ENCODE results near the gene COASY. TPM values are rescaled to one million over a fixed set of nuclear protein-coding genes. Genes with fewer than 3 reads are reported as not detected.
"Not testable (repeated sequence)": the region's sequence is repeated elsewhere in the genome, so short reads cannot be mapped to it uniquely, and the experiment has no call there.

COASY gene
- total RNA-seq, 1 experiment from 2014 or later = 71.5 TPM

GRCh38 chr17:42541041-42541833, 20.7 kb upstream of the COASY start:
- no peak for DNase-seq (ENCODE audit: low spot score)
- H3K36me3 ChIP-seq (ENCODE audit: insufficient read depth, low read length, poor library complexity, severe bottlenecking) = no peaks in the 10 kb centered on the region
- no peaks in the 10 kb centered on the region for H3K4me1 ChIP-seq (ENCODE audit: insufficient read depth, low read length, poor library complexity, severe bottlenecking)
- TF ChIP-seq, protein P1, sequence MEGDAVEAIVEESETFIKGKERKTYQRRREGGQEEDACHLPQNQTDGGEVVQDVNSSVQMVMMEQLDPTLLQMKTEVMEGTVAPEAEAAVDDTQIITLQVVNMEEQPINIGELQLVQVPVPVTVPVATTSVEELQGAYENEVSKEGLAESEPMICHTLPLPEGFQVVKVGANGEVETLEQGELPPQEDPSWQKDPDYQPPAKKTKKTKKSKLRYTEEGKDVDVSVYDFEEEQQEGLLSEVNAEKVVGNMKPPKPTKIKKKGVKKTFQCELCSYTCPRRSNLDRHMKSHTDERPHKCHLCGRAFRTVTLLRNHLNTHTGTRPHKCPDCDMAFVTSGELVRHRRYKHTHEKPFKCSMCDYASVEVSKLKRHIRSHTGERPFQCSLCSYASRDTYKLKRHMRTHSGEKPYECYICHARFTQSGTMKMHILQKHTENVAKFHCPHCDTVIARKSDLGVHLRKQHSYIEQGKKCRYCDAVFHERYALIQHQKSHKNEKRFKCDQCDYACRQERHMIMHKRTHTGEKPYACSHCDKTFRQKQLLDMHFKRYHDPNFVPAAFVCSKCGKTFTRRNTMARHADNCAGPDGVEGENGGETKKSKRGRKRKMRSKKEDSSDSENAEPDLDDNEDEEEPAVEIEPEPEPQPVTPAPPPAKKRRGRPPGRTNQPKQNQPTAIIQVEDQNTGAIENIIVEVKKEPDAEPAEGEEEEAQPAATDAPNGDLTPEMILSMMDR (conservative IDR thresholded peaks at IDR 0.05; ENCODE audit: low read depth, low read length) = no peak
- no peak for TF ChIP-seq EZH2 (IDR thresholded peaks at IDR 0.05; ENCODE audit: borderline replicate concordance, low read depth, low read length, poor library complexity, severe bottlenecking)
- BruUV-seq (replicated peaks) = no TSS peak
- no peak overlapping the region for H3K27ac ChIP-seq (ENCODE audit: low read depth, low read length, poor library complexity, severe bottlenecking)
- intact Hi-C loops (cut with micrococcal nuclease; ENCODE audit: unreplicated experiment) = no loop called here
- H3K27me3 ChIP-seq (replicated peaks; ENCODE audit: insufficient read depth, low read depth, low read length, poor library complexity) = no peaks in the 10 kb centered on the region
- CTCF ChIA-PET = no interaction called here
- no peak overlapping the region for H3K4me3 ChIP-seq (ENCODE audit: low read depth, low read length, poor library complexity, severe bottlenecking)
- no peaks in the 10 kb centered on the region for H3K9me3 ChIP-seq (ENCODE audit: low read depth, low read length, poor library complexity, severe bottlenecking)
- POLR2A ChIA-PET (ENCODE audit: low non-redundant PET) = no interaction called here

DNA sequence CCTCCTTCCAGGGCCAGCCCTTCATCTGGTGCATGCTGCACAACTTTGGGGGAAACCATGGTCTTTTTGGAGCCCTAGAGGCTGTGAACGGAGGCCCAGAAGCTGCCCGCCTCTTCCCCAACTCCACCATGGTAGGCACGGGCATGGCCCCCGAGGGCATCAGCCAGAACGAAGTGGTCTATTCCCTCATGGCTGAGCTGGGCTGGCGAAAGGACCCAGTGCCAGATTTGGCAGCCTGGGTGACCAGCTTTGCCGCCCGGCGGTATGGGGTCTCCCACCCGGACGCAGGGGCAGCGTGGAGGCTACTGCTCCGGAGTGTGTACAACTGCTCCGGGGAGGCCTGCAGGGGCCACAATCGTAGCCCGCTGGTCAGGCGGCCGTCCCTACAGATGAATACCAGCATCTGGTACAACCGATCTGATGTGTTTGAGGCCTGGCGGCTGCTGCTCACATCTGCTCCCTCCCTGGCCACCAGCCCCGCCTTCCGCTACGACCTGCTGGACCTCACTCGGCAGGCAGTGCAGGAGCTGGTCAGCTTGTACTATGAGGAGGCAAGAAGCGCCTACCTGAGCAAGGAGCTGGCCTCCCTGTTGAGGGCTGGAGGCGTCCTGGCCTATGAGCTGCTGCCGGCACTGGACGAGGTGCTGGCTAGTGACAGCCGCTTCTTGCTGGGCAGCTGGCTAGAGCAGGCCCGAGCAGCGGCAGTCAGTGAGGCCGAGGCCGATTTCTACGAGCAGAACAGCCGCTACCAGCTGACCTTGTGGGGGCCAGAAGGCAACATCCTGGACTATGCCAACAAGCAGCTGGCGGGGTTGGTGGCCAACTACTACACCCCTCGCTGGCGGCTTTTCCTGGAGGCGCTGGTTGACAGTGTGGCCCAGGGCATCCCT, 18.5 kb upstream of the COASY start:
- Histone ChIP-seq H3K9me3 (ENCODE audit: low read depth, low read length, poor library complexity, severe bottlenecking) (no peaks in the 10 kb centered on the region), H3K4me1 (ENCODE audit: insufficient read depth, low read length, poor library complexity, severe bottlenecking) (no peaks in the 10 kb centered on the region), H3K27ac (ENCODE audit: low read depth, low read length, poor library complexity, severe bottlenecking) (no peak overlapping the region), H3K4me3 (ENCODE audit: low read depth, low read length, poor library complexity, severe bottlenecking) (no peak overlapping the region), H3K36me3 (ENCODE audit: insufficient read depth, low read length, poor library complexity, severe bottlenecking) (no peaks in the 10 kb centered on the region), H3K27me3 (replicated peaks; ENCODE audit: insufficient read depth, low read depth, low read length, poor library complexity) (no peaks in the 10 kb centered on the region)
- intact Hi-C loops (cut with micrococcal nuclease; ENCODE audit: unreplicated experiment) = no loop called here
- no peak for DNase-seq (ENCODE audit: low spot score)
- TF ChIP-seq, protein P1 (conservative IDR thresholded peaks at IDR 0.05; ENCODE audit: low read depth, low read length) = no peak
- no peak for TF ChIP-seq EZH2 (IDR thresholded peaks at IDR 0.05; ENCODE audit: borderline replicate concordance, low read depth, low read length, poor library complexity, severe bottlenecking)
- no TSS peak for BruUV-seq (replicated peaks)
- POLR2A ChIA-PET (ENCODE audit: low non-redundant PET) = no interaction called here
- CTCF ChIA-PET = no interaction called here

- no peaks in the 10 kb centered on the region for H3K9me3 ChIP-seq (ENCODE audit: low read depth, low read length, poor library complexity, severe bottlenecking)
- CTCF ChIA-PET = no interaction called here
- H3K27me3 ChIP-seq (replicated peaks; ENCODE audit: insufficient read depth, low read depth, low read length, poor library complexity) = no peaks in the 10 kb centered on the region
- TF ChIP-seq, protein P1 (conservative IDR thresholded peaks at IDR 0.05; ENCODE audit: low read depth, low read length) = no peak
- TF ChIP-seq EZH2 (IDR thresholded peaks at IDR 0.05; ENCODE audit: borderline replicate concordance, low read depth, low read length, poor library complexity, severe bottlenecking) = no peak
- intact Hi-C loops (cut with micrococcal nuclease; ENCODE audit: unreplicated experiment) = no loop called here
- H3K4me1 ChIP-seq (ENCODE audit: insufficient read depth, low read length, poor library complexity, severe bottlenecking) = no peaks in the 10 kb centered on the region
- POLR2A ChIA-PET (ENCODE audit: low non-redundant PET) = no interaction called here
- no peak overlapping the region for H3K27ac ChIP-seq (ENCODE audit: low read depth, low read length, poor library complexity, severe bottlenecking)
- DNase-seq (ENCODE audit: low spot score) = no peak
- no peaks in the 10 kb centered on the region for H3K36me3 ChIP-seq (ENCODE audit: insufficient read depth, low read length, poor library complexity, severe bottlenecking)
- H3K4me3 ChIP-seq (ENCODE audit: low read depth, low read length, poor library complexity, severe bottlenecking) = no peak overlapping the region
- BruUV-seq (replicated peaks) = no TSS peak
Observed at GRCh38 chr17:42544874-42545283, 17.1 kb upstream of the COASY start.

GRCh38 chr17:42545755-42546505, 16.0 kb upstream of the COASY start:
- H3K9me3 ChIP-seq (ENCODE audit: low read depth, low read length, poor library complexity, severe bottlenecking); H3K4me1 ChIP-seq (ENCODE audit: insufficient read depth, low read length, poor library complexity, severe bottlenecking); POLR2A ChIA-PET (ENCODE audit: low non-redundant PET); CTCF ChIA-PET; H3K4me3 ChIP-seq (ENCODE audit: low read depth, low read length, poor library complexity, severe bottlenecking); DNase-seq (ENCODE audit: low spot score); H3K36me3 ChIP-seq (ENCODE audit: insufficient read depth, low read length, poor library complexity, severe bottlenecking); H3K27me3 ChIP-seq (replicated peaks; ENCODE audit: insufficient read depth, low read depth, low read length, poor library complexity); BruUV-seq (replicated peaks); H3K27ac ChIP-seq (ENCODE audit: low read depth, low read length, poor library complexity, severe bottlenecking); intact Hi-C loops (cut with micrococcal nuclease; ENCODE audit: unreplicated experiment): not testable (repeated sequence)
